ENCODE data around the gene LRRC4C.

The LRRC4C gene

GRCh38 chr11:40280159-40281051 is 1179.0 kb downstream of the LRRC4C start:
- DNase-seq = no peak

GRCh38 chr11:40276960-40277359 is 1182.5 kb downstream of the LRRC4C start:
- no peak for DNase-seq

DNA sequence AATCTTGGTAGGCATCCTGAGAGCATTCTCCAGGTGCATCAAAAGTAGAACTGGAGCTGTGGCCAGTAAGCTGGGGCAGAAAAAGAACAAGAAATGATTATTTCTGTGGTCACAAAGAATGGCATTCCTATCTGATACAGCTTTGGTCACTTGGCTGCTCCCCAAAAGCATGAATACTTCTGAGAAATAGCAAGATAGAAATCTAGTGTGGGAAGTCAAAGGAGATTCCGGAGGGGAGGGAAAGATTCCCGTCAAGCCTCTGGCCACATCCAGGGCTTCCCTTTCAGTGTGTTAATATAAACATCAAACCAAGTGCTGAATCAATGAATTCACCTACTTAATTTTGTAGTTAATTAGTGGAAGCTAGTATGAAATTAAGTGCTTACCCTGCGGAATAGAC is 1185.4 kb downstream of the LRRC4C start:
- DNase-seq = no peak

- DNase-seq = no peak
These were observed 1186.2 kb downstream of the LRRC4C start for GRCh38 chr11:40273192-40273732.

- no peak for DNase-seq
These were observed 1188.1 kb downstream of the LRRC4C start for GRCh38 chr11:40271361-40271760.

GRCh38 chr11:40269865-40270264 is 1189.6 kb downstream of the LRRC4C start:
- DNase-seq = no peak

GRCh38 chr11:40268551-40268950 is 1190.9 kb downstream of the LRRC4C start:
- no peak for DNase-seq

GRCh38 chr11:40255457-40255856 is 1204.0 kb downstream of the LRRC4C start:
- no peak for DNase-seq

DNA sequence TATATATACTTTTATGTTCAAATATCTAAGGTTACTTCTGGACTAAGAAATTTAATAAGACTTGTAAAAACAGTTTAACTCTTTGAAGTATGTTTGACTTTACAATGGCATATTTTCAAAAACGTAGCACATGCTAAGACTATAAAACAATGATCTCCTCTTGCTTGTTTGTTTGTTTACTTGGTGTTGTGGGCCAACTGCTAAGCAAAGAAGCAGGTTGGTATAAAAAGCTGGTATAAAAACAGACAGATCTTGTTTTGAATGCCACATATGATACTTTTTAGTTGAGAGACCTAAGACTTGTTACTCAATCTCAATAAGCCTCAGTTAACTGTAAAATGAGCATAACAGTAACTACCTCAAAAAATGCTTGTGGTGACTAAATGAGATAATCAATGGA is 1206.3 kb downstream of the LRRC4C start:
- DNase-seq = no peak

DNA sequence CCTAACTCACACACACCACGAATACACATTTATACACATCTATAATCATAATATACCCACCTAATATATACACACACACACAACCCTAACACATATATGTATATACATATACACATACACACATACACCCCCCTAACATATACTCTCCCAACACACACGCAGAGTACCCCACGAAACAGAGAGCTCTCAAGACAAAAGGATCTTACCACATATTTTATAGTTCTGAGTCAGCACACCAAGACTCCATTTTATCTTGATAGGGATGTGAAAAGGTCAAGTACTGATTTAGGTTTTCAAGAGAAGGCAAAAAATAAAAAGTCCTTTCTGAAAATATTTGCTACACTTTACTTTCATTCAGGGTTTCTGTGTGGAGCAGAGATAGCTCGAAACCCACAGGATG is 1207.2 kb downstream of the LRRC4C start:
- no peak for DNase-seq

DNA sequence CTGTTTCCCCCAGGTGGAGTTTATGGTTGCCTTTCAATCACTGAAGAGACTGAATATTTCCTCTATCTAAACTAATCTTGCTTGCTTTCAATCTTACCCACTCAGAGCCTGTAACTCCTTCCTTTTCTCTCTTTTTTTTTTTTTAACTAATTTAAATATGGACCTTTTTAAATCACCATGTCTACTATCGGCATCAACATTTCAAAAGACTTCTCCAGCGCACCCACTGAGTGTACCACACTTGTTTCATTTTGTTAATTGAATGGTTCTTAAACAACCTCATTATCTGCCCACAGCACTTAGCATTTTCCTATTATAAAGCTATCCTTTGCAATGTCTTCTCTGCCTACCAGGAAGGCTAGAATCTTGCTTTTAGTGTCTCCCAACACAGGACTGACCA is 1212.5 kb downstream of the LRRC4C start:
- DNase-seq = no peak

- DNase-seq = no peak
These were observed 1217.9 kb downstream of the LRRC4C start for GRCh38 chr11:40241524-40242051.

- no peak for DNase-seq
These were observed 1219.2 kb downstream of the LRRC4C start for GRCh38 chr11:40240284-40240683.

DNA sequence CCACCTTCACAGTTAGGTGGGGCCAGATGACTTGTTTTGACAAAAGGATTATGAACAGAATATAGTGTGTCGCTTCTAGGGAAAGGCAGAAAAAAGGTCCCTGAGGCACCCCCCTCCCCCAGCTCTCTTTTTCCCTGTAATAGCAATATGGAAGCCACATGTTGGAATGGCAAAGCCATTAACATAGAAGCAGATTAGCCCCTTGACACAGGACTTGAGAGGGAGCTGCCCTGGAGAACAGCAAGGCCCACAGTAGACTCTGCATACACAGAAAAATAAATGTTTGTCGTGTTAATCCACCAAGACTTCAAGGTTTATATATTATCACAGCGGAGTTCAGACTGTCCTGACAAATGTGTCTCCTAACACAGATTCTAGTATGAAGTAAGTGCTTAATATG is 1222.9 kb downstream of the LRRC4C start:
- DNase-seq = no peak

- DNase-seq = no peak
These were observed 1223.6 kb downstream of the LRRC4C start for GRCh38 chr11:40235841-40236240.

- DNase-seq = no peak
These were observed 1228.6 kb downstream of the LRRC4C start for GRCh38 chr11:40230821-40231220.

GRCh38 chr11:40228662-40229061 is 1230.8 kb downstream of the LRRC4C start:
- DNase-seq = no peak

GRCh38 chr11:40227730-40228129 is 1231.7 kb downstream of the LRRC4C start:
- no peak for DNase-seq

- DNase-seq = no peak
These were observed 1232.8 kb downstream of the LRRC4C start for GRCh38 chr11:40226654-40227053.

DNA sequence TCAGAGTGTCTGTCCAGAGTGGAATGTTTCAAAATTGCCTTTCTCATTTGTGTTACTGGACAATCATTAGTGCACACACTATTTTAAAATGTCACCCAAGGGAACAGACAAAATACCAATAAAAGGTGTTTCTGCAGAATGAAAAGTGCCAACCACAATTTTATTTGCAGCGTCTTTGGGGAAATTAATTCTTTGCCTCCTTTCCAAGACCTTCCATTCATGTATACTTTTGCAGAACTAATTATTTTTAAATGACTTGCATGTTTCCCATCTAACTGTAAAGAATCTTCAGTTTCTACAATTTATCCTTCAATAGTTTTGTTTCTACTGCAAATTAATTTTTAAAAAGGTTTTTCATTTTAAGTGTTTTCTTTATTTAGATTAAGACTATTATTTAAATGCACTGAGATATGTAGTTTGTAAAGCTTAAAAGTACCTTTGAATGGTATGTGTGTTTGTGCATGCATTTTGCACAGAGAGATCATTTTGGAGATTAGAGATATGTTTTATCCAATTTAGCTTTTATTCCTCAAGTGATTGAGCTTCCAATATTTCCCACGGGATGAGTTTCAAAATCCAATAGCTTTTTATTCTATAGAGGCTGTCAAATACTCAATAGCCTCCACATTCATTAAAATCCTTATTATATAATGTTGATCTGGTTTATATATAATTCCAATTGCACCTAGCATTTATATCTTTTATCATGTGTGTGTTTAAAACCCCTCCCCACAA is 1235.7 kb downstream of the LRRC4C start:
- DNase-seq = no peak

DNA sequence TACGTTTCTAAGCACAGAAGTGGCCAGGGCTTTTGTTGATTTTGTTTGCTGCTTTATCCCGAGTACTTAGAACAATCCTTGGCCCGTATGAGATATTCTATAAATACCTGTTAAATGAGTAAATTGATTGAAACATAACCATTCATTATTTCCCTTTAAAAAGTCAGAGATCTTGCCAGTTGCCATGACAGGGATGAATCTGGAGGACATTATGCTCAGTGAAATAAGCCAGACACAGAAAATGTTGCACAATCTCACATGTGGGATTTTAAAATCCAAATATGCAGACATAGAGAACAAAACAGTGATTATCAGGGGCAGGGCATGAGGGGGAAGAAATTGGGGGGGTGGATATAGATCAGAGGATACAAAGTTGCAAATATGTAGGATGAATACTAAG is 1240.1 kb downstream of the LRRC4C start:
- no peak for DNase-seq

DNA sequence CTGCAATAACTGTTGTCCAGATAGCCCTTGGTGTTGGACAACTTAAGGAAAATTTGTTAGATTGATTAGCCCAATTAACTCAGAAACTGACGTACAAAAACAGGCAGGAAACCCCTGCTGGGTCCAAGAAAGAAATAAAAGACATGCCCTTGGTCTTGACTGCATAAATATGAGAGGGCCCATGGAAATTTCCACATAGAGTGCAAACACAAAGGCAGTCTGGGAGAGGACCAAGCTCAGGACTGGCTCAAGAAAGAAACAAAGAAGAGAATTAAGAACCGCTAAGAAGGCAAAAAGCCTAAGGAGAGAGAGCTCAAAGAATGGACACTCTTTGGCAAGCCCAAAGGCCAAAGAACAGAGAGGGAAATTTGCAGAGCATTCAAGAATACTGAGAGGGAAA is 1243.9 kb downstream of the LRRC4C start:
- DNase-seq = no peak

DNA sequence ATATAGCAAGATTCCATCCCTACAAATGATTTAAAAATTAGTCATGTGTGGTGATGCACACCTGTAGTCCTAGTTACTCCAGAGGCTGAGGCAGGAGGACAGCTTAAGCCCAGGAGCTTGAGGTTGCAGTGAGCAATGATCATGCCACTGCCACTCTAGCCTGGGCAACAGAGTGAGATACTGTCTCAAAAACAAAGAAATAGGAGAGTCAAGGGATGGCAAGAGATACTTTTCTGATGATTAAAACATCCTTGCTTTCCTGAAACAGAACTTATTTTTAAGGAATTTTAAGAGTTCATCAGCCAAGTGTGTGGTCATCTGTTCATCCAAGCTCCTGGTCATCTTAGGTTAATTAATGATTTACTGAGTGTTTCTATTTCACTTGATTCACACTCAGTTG is 1252.0 kb downstream of the LRRC4C start:
- no peak for DNase-seq

- no peak for DNase-seq
These were observed 1255.2 kb downstream of the LRRC4C start for GRCh38 chr11:40204228-40204627.
